Embryonic facial prominence (tissue), 1 donor: Measurements from ENCODE around the gene EPN1.

Source experiments
- DNase-seq: peaks from one replicate; pipeline ENCODE4 v3.0.0-alpha.2; 2016; ENCODE audit errors: extremely low spot score

EPN1 gene

GRCh38 chr19:55646889-55647731 lies 27.9 kb upstream of the EPN1 start:
- no peak for DNase-seq

GRCh38 chr19:55647732-55648584 lies 27.1 kb upstream of the EPN1 start, which contains the start of gene CCDC106:
Gene CCDC106, plus strand, starts transcription at chr19:55648212. Its CDS starts 835 bp downstream, at chr19:55649047.
- DNase-seq = peak; percentile 47

GRCh38 chr19:55648585-55649267 lies 26.3 kb upstream of the EPN1 start:
- no peak for DNase-seq

GRCh38 chr19:55649268-55650125 lies 25.5 kb upstream of the EPN1 start:
- no peak for DNase-seq

- DNase-seq = no peak
Measured at GRCh38 chr19:55650126-55650557, 24.9 kb upstream of the EPN1 start.

- DNase-seq = no peak
Measured at GRCh38 chr19:55650602-55651230, 24.3 kb upstream of the EPN1 start.

GRCh38 chr19:55651236-55651635 lies 23.8 kb upstream of the EPN1 start:
- DNase-seq = no peak

GRCh38 chr19:55652311-55653128 lies 22.5 kb upstream of the EPN1 start:
- DNase-seq = no peak

GRCh38 chr19:55653651-55654322 lies 21.2 kb upstream of the EPN1 start:
- peak; percentile 97 for DNase-seq

GRCh38 chr19:55654323-55654867 lies 20.6 kb upstream of the EPN1 start:
- peak; percentile 100 for DNase-seq

GRCh38 chr19:55654868-55655647 lies 20.0 kb upstream of the EPN1 start, which contains the start of gene U2AF2:
Gene U2AF2, plus strand, starts transcription at chr19:55655035. Its CDS starts 70 bp downstream, at chr19:55655105.
- peak; percentile 90 for DNase-seq

- DNase-seq = no peak
Measured at GRCh38 chr19:55655648-55656040, 19.4 kb upstream of the EPN1 start.

- DNase-seq = no peak
Measured at GRCh38 chr19:55656552-55656951, 18.5 kb upstream of the EPN1 start.

- DNase-seq = no peak
Measured at GRCh38 chr19:55656988-55657747, 17.9 kb upstream of the EPN1 start.

GRCh38 chr19:55658846-55659459 lies 16.1 kb upstream of the EPN1 start:
- DNase-seq = no peak

GRCh38 chr19:55659822-55660221 lies 15.2 kb upstream of the EPN1 start:
- no peak for DNase-seq

- no peak for DNase-seq
Measured at GRCh38 chr19:55660404-55660803, 14.6 kb upstream of the EPN1 start.
